ENCODE data around the gene PDE6C. TPM values are rescaled to one million over a fixed set of nuclear protein-coding genes. Genes with fewer than 3 reads are reported as not detected.

Gene PDE6C
- total and polyA plus RNA-seq, 2 of the 8 experiments (the other 6 are each of a cell fraction or from before 2014, with no cell fraction given) = not detected

DNA sequence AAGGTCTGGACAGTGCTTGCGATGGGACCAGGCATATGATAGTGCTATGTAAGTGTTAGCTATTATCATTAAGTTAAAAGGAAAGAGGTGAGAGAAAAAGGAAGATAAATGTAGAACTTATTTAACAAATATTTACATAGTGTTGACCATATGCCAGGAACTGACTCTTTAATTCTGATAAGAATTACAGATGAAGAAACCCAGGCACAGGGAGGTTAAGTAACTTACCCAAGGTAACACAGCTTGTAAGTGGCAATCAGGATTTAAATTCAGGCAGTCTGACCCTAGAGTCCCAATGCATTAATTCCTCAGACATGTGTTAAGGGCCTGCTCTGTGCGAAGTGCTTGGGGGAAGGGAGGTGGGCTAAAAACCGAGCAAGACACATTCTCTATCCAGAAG is 34.8 kb upstream of the PDE6C start:
- Histone ChIP-seq H4K8ac (ENCODE audit: extremely low read depth, insufficient read depth, low read length) (no peak overlapping the region), H4K5ac (ENCODE audit: insufficient read length, low read depth, low read length) (no peak overlapping the region), H2AFZ (ENCODE audit: low read length) (no peak overlapping the region), H2BK12ac (ENCODE audit: low read depth, low read length) (no peak overlapping the region), H3K9me3 (ENCODE audit: insufficient read depth in 2 of 2, low read depth in 1 of 2, low read length in 1 of 2) (no peaks in the 10 kb centered on the region), H3K14ac (ENCODE audit: insufficient read length) (no peak overlapping the region), H3K23ac (ENCODE audit: insufficient read length) (no peak overlapping the region), H3K4me2 (ENCODE audit: insufficient read depth in 1 of 2, low read depth in 2 of 2, low read length in 2 of 2) (no peak overlapping the region), H3K18ac (ENCODE audit: extremely low read depth, low read length) (no peak overlapping the region), H3K27ac (ENCODE audit: low read depth, low read length) (no peak overlapping the region), H3K4me1 (replicated peaks in 1 of 4; ENCODE audit: control insufficient read depth in 3 of 4, insufficient read depth in 4 of 4, low read length in 3 of 4) (no peaks in the 10 kb centered on the region), H3K4ac (replicated peaks; ENCODE audit: insufficient read length, low read depth, low read length) (no peak overlapping the region), H3K79me2 (ENCODE audit: control insufficient read depth in 1 of 2, insufficient read depth in 2 of 2, low read length in 2 of 2) (no peaks in the 10 kb centered on the region), H3K56ac (replicated peaks; ENCODE audit: insufficient read length, low read depth, low read length) (no peak overlapping the region), H2BK15ac (ENCODE audit: low read length) (no peak overlapping the region), H3K9ac (replicated peaks in 1 of 4; ENCODE audit: extremely low read depth in 1 of 4, low read depth in 3 of 4, low read length in 3 of 4) (no peak overlapping the region), H2BK120ac (replicated peaks; ENCODE audit: low read depth, low read length) (no peak overlapping the region), H2BK5ac (ENCODE audit: low read depth, low read length) (no peak overlapping the region), H4K91ac (replicated peaks; ENCODE audit: insufficient read length, low read length) (no peak overlapping the region), H3K23me2 (ENCODE audit: low read depth, low read length) (no peaks in the 10 kb centered on the region), H3K4me3 (ENCODE audit: extremely low read depth in 1 of 4, insufficient read depth in 2 of 4, low read depth in 3 of 4, low read length in 4 of 4) (no peak overlapping the region), H2BK20ac (ENCODE audit: low read length) (no peak overlapping the region), H3K27me3 (replicated peaks in 1 of 4; ENCODE audit: control insufficient read depth in 3 of 4, extremely low read depth in 1 of 4, insufficient read depth in 3 of 4, low read length in 3 of 4) (peaks cover 0 to 2% (median 0%) of the 10 kb centered on the region in 4 experiments; a peak in 2 of 7 replicates), H4K20me1 (replicated peaks in 1 of 2; ENCODE audit: control insufficient read depth in 1 of 2, insufficient read depth in 2 of 2, low read length in 2 of 2) (no peaks in the 10 kb centered on the region), H3K36me3 (ENCODE audit: control insufficient read depth in 2 of 4, insufficient read depth in 4 of 4, low read length in 3 of 4) (no peaks in the 10 kb centered on the region), H2AK5ac (ENCODE audit: low read depth, low read length) (no peak overlapping the region), H3K79me1 (ENCODE audit: low read depth, low read length) (no peaks in the 10 kb centered on the region)
- ChIA-PET POLR2A (ENCODE audit: partially characterized antibody) (no interaction called here), CTCF (ENCODE audit: partially characterized antibody) (interaction anchor here (0.5 to 1.1 kb wide), 3 partner anchors 9 to 80 kb away, joined by 3 to 4 read pairs (median 3); no protein-coding TSS in a partner anchor)
- 75% methylated on average over 3 of the region's 3 CpGs; no CpG with 5 or more reads in 1 of the 2 experiments for WGBS, 2 experiments (ENCODE audit: extremely low coverage in 1 of 2, insufficient coverage in 1 of 2, insufficient read length in 1 of 2, insufficient replicate concordance in 2 of 2, low coverage in 1 of 2, low lambda C conversion rate in 2 of 2, missing lambda C conversion rate in 1 of 2)
- TF ChIP-seq SIN3A (conservative IDR thresholded peaks at IDR 0.05 in 1 of 2, IDR thresholded peaks at IDR 0.05 in 1 of 2; ENCODE audit: low read depth in 1 of 2, low read length in 2 of 2) (no peak), BCL11A (IDR thresholded peaks at IDR 0.05; ENCODE audit: low read depth in 2 of 2, low read length in 2 of 2) (no peak), SP4 (IDR thresholded peaks at IDR 0.05; ENCODE audit: low read length) (no peak)
- no peak for FAIRE-seq
- DNase-seq (ENCODE audit: low read depth in 1 of 2, low spot score in 2 of 2) = no peak

Measured in H1 (cell line).